HG03460 (cell line): Measurements from ENCODE around the gene SNCB.

Source experiments
- ATAC-seq: cut with Tn5 transposase; IDR thresholded peaks from one replicate; pipeline ENCODE4 v1.9.1; 2021; ENCODE audit not compliant: unreplicated experiment

The SNCB gene

DNA sequence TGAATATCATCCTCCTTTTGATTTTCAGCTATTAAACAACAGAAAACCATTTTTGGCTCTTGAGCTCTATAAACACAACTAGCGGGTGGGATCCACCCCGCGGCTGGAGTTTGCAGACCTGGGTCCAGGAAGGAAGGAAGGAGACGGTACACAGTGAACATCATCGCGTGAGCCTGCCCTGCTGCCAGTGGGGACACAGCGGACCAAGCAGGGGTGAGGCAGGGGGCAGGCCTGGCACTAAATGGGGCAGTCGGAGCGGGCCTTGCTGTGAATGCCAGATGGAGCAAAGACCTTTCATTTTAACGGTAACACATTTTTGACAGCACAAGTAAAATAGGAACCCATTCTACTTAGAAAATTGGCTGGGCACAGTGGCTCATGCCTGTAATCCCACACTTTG lies 31.3 kb upstream of the SNCB start:
- no peak for ATAC-seq

DNA sequence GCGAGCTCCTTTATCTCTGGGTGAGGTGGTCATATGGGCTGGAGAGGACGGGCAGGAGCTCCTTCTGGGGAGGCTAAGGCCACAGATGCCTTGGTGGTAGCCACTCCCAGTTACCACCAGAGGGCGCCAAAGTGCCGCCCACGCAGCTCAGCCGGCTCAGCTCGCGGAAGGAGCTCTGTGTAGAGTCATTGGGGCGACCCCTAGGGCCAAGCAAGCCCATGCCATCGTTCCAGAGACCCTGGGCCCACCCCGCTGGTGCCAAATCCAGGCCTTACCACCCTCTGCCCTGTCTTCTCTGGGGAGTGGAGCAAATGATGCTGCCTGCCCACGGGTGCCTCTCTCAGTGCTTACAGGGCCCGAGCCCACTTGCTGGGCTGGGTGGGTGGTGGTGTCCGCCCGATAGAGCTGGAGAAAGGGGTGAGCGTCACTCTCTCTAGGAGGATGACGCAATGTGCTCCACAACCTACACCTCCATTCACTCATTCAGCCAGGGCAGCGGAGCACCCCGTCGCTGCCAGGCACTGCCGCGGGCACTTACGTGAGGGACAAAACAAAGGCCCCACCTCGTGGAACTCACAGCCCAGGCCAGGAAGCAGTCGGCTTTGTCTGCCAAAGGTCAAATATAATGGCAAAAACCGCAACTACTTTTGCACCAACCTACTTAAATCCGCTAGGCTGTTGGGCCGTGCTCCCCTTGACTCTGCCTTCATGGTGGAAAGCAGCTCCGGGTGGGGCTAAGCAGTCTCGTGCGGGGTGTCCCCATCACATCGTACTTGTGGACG lies 30.7 kb upstream of the SNCB start:
- peak; percentile 64 for ATAC-seq

DNA sequence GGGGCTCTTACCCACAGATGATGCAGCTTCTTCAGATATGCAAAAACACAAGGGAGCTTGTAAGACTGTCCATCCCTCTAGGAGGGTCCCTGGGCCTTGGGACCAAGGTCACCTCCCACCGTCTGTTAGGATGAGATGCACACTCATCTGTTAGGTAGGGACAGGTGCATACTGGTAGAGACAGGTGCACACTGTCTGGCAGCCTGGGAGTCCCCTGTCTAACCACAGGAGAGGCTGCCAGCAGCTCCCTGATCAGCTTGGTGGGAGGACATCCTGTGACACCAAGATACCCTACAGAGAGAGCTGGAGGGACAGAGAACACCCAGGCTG lies 30.2 kb upstream of the SNCB start:
- ATAC-seq: peak; percentile 26

- ATAC-seq: no peak
Measured at GRCh38 chr5:176659860-176660461, 29.6 kb upstream of the SNCB start.

DNA sequence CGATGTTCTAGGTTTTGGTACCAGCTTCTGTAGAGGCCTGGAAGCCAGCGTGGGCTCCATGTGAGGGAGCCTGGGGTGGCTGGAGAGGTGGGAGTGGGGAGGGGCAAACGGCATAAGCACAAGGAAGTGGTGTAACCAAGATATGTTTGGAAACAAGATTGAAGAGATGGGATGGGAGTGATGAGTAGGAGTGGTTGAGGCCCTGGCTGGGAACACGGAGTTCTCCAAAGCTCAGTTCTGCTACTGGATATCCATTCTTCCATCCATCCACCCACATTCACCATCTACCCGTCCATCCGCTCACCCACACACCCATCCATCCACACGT lies 29.1 kb upstream of the SNCB start:
- no peak for ATAC-seq

- ATAC-seq: no peak
Measured at GRCh38 chr5:176658817-176659511, 28.6 kb upstream of the SNCB start.

GRCh38 chr5:176658007-176658599 lies 27.8 kb upstream of the SNCB start:
- ATAC-seq: peak; percentile 39

DNA sequence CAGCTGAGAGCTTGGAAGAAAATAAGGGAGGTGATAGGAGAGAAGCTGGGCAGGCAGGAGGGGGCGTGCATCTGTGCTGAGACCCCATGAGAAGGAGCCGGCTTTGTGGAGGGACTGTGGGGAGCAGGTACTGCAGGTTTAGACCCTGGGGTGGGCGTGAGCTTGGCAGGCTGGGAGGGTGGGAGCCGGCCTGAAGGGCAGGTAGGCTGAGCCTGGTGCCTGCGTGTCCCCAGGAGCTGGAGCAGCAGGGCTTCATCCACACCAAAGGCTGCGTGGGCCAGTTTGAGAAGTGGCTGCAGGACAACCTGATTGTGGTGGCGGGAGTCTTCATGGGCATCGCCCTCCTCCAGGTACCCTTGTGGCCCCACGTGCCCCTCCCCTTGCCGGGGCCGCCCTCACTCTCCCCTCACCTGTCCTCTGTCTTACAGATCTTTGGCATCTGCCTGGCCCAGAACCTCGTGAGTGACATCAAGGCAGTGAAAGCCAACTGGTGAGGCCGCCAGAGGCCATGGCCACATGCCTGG lies 26.2 kb upstream of the SNCB start:
- no peak for ATAC-seq

- ATAC-seq: no peak
Measured at GRCh38 chr5:176654856-176655255, 24.5 kb upstream of the SNCB start.

- no peak for ATAC-seq
Measured at GRCh38 chr5:176653401-176654385, 23.4 kb upstream of the SNCB start.

DNA sequence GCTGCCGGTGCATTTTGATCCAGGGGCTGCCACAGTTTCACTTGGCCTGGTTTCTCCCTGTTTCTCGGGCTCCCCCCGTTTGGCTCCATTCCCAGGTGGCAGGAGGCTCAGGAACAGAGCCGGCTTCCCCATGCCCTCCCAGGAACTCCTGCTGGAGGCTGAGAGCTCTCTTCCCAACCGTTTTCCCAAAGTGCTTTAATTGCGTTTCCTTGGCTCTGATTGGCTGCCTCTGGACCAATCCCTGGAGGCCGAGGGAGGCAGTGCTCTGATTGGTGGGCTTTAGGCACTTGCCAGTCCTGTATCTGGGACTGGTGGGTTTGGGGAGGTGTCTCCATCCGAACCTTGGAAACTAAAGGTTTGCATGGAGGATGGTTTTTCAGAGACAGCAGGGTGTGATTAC lies 21.8 kb upstream of the SNCB start:
- no peak for ATAC-seq

DNA sequence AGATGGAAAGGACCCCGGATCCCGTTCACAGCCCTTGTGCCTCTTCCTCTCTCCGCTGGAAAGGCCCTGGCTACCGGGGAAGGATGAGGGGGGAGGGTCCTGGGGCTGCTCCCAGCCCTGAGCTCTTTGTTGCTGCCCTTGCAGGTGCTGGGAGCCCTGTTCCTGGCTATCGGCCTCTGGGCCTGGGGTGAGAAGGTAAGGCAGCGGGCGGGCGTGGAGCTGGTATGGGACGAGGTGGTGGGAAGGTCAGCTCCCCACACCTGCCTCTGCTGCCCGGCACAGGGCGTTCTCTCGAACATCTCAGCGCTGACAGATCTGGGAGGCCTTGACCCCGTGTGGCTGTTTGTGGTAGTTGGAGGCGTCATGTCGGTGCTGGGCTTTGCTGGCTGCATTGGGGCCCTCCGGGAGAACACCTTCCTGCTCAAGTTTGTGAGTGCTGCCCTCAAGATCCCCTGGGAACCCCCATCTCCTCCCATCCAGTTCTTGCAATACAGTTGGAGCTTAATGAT lies 21.2 kb upstream of the SNCB start:
- ATAC-seq: no peak

GRCh38 chr5:176650354-176650884 lies 20.1 kb upstream of the SNCB start:
- no peak for ATAC-seq

GRCh38 chr5:176648474-176649194 lies 18.3 kb upstream of the SNCB start:
- ATAC-seq: no peak

GRCh38 chr5:176647843-176648473 lies 17.6 kb upstream of the SNCB start:
- no peak for ATAC-seq

DNA sequence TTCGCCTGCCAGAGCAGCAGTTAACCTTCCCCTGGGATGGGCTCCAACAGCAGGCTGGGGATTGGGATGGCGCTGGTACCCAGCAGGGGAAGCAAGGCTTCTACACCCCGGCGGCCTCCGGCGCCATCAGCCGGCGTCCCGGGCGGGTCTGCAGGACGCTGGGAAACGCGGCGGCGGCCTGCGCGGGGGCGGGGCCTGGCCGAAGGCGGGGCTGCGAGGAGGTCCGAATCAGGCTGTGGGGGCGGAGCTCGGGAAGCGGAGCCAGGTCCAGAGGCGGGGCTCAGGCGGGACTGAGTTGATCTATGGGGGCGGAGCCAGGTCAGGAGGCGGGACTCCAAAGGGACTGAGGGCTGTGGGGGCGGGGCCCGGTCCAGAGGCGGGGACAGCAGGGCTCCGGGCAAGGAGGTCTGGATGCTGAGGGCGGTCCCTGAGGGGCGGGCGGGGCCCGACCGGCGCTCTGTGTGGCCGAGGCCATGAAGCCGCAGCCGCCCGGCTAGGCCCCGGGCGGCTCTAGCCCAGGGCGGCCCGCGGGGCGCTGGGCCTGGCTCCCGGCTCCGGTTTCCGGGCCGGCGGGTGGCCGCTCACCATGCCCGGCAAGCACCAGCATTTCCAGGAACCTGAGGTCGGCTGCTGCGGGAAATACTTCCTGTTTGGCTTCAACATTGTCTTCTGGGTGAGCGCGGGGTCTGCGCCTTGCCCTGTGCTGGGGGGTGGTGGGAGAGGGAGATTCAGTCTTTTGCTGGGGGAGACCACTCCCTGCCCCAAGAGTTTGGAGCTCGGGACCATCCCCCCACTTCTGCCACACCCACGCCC lies 16.9 kb upstream of the SNCB start, which contains the start of gene TSPAN17:
Gene TSPAN17, plus strand, starts transcription at position 455 of the 813 bp plus-strand sequence. Its CDS starts 132 bp downstream, at position 587.
- peak; percentile 97 for ATAC-seq

DNA sequence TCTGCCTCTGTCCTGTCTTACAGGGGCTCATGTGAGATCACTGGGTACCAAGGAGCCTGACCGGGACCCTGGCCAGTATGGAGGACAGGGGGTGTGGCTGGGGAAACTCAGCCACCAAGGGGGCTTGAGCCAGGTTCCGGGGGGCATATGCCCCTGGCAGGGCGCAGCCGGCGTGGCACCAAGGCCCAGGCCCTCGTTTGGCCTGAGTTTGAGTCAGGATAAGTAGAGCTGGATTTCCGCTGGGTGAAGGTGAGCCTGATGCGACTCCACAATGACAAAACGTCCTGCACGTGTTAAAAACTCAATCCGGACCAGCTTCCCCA lies 16.3 kb upstream of the SNCB start:
- ATAC-seq: peak; percentile 3

DNA sequence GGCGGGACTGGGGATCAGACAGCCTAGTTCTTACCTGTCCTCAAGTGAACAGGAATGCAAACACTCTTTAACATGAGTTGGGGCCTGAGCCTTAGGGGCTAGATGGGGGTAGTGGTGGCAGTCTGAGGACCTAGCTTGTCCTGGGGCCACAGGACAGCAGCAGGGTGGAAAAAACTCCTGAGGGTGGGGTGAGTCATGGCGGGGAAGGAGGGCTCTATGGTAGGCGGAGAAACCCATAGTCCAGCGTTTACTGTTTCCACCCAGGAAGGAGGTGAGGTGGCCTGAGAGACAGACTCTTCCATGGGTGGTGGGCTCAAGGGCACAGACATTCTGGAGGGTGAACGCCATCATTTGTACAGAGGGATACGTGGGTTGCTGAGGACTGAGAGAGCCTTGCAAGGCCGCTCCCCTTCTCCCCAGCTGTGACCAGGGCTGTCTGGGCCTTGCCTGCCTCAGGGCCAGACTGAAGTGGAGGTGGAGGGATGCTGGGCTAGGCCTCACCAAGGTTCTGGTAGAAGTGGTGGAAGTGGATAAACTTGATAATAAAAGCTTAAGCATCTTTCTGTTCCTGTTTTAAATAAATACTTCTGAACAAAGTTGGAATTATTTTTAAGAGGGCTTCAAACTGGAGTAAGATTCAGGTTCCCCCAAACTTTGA lies 15.8 kb upstream of the SNCB start:
- ATAC-seq: no peak
